ENCODE measurements around the gene CAMK1D.

Gene CAMK1D

DNA sequence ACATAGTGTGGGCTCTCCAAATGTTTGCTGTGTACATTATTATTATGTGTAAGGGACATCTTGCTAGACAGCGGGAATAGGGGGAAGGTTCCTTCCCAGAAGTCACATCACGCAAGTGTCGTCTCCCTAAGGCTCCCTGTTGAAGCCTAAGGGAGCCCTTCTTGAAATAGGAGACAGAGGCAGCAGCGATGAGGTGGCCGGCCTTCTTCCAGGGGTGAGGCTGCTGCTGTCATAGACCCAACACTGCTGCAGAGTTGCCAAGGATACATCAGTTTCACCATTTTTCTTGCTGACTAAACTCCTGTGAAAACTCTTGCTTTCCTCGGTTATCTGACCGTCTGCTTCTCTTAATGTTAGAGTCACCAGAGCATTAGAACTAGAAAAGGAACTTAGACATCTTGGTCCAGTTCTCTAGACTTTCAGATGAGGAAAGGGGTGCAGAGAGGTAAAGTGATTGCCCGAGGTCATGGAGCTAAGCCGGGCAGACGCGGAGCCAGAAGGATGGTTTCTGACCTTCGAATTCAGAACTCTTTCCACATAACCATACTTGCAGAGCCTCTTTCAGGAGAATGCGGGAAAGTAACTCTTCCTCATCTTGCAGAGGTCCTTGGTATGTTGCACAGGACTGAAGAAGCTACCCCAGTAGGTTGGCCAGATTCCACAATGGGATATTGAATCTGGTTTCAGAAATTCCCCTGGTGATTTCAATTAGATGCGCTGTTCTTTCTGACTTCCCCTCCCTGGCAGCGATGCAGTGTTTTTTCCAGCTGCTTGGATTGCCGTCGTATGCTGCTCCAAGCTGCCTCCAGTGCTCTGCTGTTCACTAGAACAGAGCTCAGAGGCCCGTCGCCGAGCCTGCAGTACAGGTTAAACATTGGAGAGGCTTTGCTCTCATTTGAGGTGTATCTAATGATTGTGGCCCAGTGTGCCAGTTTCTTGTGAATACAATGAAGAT is 217.1 kb downstream of the CAMK1D start:
- DNase-seq (ENCODE audit: low read depth), result no peak
- no peak overlapping the region for H3K4me3 ChIP-seq (ENCODE audit: low read depth, low read length)
- TF ChIP-seq, protein P1, sequence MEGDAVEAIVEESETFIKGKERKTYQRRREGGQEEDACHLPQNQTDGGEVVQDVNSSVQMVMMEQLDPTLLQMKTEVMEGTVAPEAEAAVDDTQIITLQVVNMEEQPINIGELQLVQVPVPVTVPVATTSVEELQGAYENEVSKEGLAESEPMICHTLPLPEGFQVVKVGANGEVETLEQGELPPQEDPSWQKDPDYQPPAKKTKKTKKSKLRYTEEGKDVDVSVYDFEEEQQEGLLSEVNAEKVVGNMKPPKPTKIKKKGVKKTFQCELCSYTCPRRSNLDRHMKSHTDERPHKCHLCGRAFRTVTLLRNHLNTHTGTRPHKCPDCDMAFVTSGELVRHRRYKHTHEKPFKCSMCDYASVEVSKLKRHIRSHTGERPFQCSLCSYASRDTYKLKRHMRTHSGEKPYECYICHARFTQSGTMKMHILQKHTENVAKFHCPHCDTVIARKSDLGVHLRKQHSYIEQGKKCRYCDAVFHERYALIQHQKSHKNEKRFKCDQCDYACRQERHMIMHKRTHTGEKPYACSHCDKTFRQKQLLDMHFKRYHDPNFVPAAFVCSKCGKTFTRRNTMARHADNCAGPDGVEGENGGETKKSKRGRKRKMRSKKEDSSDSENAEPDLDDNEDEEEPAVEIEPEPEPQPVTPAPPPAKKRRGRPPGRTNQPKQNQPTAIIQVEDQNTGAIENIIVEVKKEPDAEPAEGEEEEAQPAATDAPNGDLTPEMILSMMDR (IDR thresholded peaks at IDR 0.05; ENCODE audit: insufficient read depth, low read depth, low read length, missing control alignments), result no peak

DNA sequence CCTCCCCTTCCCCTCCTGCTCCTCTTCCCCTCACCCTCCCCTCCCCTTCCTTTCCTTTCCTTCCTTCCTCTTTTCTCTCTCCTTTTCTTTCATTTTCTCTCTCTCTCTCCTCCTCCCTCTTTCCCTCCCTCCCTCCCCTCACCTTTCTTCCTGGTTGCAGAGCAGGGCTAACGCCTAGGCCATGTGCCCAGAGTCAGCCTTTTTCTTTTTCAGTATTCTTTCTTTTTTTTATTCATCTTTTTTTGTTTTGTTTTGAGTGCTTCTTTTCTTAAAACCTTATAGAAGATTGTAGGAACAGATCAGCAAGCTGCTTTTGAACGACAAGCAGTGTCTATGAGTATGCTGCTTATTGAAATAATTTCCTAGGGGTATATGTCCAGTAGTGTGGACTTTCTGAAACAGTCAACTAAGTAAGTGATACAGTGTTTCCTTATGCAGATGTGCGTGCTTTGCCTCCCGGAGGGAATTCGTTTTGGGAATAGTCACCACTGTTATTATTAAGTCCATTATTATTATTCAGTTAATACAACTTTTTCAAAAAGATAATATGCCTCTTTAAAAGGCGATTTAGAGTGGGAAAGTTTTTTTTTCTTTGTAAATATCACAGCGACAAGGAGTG is 219.2 kb downstream of the CAMK1D start:
- TF ChIP-seq, protein P1 (IDR thresholded peaks at IDR 0.05; ENCODE audit: insufficient read depth, low read depth, low read length, missing control alignments), result no peak
- no peak overlapping the region for H3K4me3 ChIP-seq (ENCODE audit: low read depth, low read length)
- DNase-seq (ENCODE audit: low read depth), result no peak

DNA sequence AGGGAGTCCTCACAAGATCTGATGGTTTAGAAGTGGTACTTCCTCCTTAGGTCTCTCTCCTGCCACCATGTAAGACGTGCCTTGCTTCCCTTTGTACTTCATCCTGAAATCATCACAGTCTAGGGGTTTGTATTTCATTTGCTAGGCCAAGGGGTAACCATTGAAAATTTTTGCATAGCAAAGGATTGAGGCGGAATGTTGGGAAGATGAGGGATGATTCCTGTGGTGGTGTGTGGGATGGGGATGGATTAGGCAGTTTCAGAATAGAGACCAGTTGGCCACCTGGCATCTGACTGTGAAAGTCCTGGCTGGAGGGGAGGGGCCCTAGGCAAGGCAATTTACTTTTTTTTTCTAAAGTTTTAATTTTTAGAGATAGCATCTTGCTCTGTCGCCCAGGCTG is 222.9 kb downstream of the CAMK1D start:
- no peak overlapping the region for H3K4me3 ChIP-seq (ENCODE audit: low read depth, low read length)
- TF ChIP-seq, protein P1 (IDR thresholded peaks at IDR 0.05; ENCODE audit: insufficient read depth, low read depth, low read length, missing control alignments), result no peak
- DNase-seq (ENCODE audit: low read depth), result no peak

DNA sequence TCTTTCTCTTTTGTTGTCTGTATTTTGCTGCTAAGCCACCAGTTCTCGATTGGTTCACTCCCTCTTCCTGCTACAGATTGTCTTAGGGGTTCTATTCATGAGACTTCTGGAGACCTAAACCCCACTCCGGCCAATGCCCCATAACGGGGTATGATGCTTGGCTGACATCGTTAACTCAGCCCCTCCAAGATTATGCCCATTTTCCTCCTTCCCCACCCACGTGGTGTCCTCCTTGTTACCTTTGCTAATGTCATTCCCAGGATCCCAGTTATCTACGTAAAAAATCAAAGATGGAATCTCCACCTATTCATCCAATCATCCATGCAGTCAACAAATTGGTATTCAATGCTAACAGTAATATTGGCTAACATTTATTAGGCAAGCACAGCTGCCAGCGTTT is 228.3 kb downstream of the CAMK1D start:
- no peak for DNase-seq (ENCODE audit: low read depth)
- H3K4me3 ChIP-seq (ENCODE audit: low read depth, low read length), result no peak overlapping the region
- TF ChIP-seq, protein P1 (IDR thresholded peaks at IDR 0.05; ENCODE audit: insufficient read depth, low read depth, low read length, missing control alignments), result no peak

DNA sequence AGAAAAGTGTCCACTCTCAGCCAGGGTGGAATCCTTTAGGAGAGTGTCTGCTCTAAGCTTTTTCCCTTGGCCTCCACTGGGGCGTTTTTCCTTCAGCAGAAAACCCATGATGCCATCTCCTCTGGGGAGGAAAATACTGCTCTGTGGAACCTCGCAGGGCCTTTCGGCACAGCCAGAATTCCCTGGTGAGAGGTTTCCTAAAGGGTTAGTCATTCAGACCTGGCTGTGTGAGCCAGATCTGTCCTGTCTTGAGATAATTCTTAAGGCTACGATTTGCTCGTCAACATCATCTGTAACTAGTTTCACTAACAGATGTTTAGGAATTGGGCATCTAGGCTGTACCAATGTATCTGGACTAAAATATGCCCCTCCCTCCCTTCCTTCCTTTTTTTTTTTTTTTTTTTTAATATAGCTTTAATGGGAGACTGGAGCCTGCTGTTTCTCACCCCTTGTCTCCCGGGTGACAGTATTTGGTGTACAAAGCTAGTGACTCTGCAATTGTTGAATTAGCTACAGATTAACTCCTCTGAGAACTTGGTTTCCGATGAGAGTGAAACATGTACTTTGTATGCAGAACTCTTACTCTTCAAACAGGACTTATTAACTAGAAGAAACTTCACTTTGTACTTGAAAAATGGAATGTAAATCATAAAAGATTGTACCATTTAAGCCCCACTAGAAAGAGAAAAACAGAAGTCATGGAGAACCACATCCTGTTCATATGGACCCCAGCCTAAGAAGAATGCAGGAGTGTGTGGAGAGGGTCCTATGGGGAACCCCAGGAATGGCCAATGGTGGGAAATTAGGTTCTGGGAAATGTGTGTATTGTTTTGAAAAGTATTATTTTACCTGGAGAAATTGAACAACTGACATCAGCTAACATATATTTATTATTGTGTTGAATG is 230.9 kb downstream of the CAMK1D start:
- TF ChIP-seq, protein P1 (IDR thresholded peaks at IDR 0.05; ENCODE audit: insufficient read depth, low read depth, low read length, missing control alignments), result no peak
- no peak for DNase-seq (ENCODE audit: low read depth)

DNA sequence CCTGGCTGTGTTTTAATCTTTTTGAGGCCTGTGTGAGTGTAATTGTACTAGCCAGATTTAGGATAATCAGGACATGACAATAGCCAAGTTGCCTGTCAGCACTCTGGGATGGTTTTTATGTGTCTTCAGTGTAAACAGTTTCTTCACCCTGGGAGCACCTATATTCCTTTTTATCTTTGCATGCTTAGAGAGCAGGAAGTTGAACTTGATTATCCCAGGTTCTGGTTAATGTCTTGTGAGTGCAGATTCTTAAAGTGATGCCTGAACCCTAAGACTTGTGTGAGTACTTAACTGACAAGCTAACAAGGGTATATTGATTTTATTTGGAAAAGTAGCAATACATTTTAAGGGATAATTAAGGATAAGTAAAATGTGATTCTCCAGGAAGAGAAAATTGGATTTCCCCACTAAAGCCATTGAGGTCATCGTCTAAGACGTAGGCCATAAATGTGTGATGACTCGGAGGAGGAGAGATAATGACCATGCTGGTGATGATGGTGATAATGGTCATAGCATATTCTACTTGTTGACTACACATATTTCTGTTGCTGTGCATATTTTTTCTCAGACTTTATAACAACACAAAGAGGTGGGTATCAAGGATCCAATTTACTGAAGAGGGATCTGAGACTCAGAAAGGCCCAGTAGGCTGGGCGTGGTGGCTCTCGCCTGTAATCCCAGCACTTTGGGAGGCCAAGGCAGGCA is 234.7 kb downstream of the CAMK1D start:
- TF ChIP-seq, protein P1 (IDR thresholded peaks at IDR 0.05; ENCODE audit: insufficient read depth, low read depth, low read length, missing control alignments), result no peak
- DNase-seq (ENCODE audit: low read depth), result no peak
- H3K4me3 ChIP-seq (ENCODE audit: low read depth, low read length), result no peak overlapping the region

More for the DNA sequence above, 230.9 kb downstream of the CAMK1D start:
- no peak overlapping the region for H3K4me3 ChIP-seq (ENCODE audit: low read depth, low read length)
